HG02798 (cell line): ENCODE measurements around the gene CABP4.
A peak's percentile ranks its signal among the peaks of the same experiment; 100 is the strongest.

Experiments used
- ATAC-seq: cut with Tn5 transposase; IDR thresholded peaks from one replicate; pipeline ENCODE4 v1.9.1; 2021; ENCODE audit warnings: mild to moderate bottlenecking; ENCODE audit not compliant: unreplicated experiment, poor library complexity

Gene CABP4

GRCh38 chr11:67492801-67493547, 37.8 kb downstream of the CABP4 start:
- ATAC-seq: no peak

- ATAC-seq: no peak
Observed at GRCh38 chr11:67493548-67494370, 38.6 kb downstream of the CABP4 start.

- ATAC-seq: no peak
Observed at GRCh38 chr11:67494371-67495233, 39.4 kb downstream of the CABP4 start.

DNA sequence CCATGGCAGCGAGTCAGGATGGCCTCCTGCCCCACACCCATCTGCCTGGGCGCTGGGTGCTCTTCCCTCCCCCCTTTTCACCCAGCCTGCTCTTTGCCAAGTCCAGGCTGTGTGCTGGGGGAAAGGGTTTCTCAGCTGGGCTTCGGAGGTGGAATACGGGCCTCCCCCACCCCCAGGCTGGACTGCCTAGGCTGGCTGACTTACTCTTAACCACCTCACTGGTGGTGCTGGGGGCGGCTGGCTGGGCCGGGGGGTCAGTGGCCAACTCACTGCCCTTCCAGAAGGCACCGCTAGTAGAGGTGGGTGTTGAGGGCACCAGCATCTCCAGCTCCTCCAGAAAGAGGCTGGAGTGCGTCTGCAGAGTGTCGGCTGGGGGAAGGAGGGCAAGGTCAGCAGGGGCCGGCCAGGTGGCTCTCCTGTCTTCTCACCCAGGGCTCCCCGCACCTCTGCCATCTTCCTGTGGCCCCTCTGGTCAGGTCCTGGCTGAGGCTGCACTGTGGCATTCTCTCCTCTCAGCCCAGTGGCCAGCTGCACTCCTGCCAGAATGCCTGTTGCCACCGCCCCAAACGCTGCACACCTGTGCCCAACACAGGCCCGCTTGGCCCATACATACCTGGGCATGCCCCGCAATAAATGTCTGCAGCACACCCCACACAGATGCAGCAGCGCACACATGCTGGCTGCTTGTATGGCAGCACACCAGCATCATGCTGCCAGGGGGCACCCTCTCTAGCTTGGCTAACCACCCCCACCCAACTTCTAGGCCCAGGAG, 40.3 kb downstream of the CABP4 start:
- ATAC-seq: no peak

DNA sequence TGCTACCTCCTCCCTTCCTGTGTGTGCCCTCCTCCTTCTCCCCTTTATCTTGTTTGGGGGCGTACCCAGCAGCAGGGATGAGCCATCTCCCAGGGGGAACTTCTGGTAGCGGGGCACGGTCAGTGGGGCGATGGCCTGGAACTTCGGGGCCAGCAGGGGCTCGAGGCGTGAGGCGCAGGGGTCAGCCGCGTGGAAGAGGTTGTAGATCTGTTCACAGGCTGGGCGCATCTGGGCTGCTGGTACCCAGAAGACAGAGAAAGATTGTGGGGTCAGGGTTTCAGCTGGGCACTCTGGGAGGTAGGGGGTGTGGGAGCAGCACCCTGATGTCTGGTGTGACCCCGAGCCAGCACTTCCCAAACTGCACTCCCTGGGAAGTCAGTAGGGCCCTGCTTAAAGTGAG, 41.0 kb downstream of the CABP4 start:
- ATAC-seq: no peak

GRCh38 chr11:67497656-67498291, 42.6 kb downstream of the CABP4 start:
- ATAC-seq: no peak

DNA sequence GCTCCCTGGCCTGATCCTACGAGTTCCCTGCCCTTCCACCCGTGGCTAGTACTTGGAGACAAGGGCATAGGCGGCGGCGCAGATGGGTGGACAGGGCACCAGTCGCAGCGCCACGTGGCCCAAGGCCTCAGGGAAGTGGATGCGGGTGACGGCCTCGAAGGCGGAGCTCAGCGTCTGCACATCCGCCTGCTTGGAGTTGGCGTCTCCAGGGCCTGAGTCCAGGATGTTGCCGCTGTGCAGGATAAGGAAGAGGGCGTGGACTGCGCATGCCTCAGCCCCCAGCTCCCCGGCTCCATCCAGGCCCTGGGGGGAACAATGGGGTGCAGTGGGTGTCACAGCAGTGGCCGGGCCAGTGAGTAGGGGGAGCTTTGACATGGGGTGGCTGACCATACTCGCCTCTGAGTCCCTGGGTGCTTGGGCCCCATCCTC, 43.4 kb downstream of the CABP4 start:
- ATAC-seq: no peak

- no peak for ATAC-seq
Observed at GRCh38 chr11:67499808-67500483, 44.8 kb downstream of the CABP4 start.

DNA sequence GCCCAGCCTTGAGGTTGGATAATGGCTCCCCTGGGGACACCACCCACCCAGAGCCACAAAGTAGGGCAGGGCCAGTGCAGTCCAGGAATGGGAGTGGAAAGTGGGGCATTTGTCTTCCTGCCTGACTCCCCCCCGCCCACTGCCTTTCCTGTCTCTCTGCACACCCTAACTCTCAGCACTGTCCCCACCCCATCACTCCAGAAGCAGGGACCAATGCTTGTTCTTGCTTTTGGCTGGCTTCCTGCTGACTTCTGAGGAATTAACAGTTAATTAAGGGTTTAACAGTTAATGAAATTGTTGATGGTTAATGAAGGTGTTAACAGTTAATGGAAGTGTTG, 45.3 kb downstream of the CABP4 start:
- ATAC-seq: no peak

GRCh38 chr11:67500831-67501715, 45.9 kb downstream of the CABP4 start:
- no peak for ATAC-seq

DNA sequence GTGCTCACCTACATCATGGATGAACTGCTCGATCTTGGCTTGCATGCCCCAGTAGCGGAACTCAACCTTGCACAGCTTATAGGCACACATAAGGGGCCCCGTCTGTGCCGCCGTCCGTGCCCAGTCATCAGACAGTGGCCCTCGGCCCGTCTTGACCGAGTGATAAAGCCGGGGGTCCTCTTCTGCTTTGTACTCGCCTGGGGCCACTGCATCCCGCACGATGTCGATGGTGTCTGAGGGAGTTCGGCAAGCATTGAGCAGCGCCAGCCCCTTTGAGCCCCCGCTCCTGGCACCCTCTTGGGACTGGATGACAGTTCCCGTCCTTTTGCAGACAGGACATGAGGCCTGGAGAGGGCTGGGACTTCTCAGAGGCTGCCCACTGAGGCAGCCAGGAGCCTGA, 46.7 kb downstream of the CABP4 start:
- no peak for ATAC-seq

DNA sequence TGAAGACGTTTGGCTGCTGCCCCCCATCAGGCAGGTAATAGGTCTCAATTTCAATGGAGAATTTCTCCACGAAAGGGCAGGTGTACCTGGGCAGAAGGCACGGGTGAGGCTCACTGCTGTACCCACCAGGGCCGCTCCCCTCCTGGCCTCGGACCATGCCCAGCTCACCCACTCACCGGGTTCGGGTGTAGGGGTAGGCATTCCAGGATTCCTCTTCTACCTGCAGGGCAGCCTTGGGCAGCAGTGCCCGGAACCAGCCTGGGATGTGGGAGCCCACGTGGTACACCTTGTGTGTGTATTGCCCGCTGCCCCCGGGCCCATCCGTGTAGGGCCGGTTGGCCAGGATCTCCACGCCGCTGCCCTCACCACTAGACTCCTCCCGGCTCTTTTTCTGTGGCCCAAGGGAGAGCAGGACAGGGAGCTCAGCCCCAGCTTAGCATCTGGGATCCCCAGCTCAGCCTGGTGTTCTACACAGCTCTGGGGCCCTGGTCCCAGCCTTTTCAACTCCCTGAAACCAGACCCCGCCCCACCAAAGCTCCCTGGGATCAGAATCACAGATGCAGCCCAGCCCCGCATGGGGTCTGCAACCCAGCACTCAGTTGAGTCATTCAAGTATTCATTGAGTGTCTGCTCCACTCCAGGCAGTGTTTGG, 47.3 kb downstream of the CABP4 start:
- no peak for ATAC-seq

DNA sequence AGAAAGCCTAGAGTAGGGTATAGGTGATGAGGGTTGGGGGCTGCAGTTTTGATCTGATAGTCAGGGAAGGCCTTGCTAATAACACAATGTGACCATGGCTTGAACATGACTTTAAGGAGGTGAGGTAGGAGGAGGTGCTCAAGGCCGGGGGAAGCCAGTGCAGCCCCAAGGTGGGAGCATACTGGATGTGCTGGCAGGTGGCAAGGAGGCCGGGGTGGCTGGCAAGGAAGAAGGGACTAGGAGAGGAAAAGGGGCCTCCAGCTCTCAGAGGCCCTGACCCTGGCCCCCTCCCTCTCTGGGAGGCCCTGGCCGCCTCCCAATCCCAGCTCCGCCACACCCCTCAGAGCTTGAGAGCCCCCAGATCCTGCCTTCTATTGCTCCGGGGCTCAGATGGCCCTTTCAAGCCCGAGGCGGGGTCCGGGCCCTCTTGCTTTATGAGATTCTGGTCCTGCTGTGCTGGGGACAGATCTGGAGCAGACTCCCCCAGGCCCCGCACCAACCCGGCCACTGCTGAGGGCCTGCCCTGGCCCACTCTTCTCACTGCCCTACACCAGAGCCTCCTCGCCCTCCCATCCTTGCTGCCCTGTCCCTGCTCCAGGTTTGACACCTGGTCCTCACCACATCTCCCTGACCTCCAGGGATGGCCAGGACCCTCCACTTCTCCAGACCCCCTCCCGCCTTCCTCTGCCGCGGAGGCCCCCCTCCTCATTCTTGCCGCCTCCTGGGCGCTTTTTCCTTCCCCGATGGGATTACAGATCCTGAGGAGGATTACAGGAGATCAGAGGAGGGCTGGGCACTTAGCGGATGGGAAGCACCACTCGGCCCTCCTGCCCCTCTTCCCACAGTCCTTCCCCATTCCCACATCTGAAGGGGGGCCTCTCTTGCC, 48.2 kb downstream of the CABP4 start:
- no peak for ATAC-seq

GRCh38 chr11:67504005-67504949, 49.1 kb downstream of the CABP4 start:
- no peak for ATAC-seq

- peak; percentile 14 for ATAC-seq
Observed at GRCh38 chr11:67504950-67505581, 49.9 kb downstream of the CABP4 start, which contains the start of gene PITPNM1. Gene PITPNM1 (minus strand): TSS chr11:67505363. CDS start chr11:67504180, 1,183 bp downstream.
